Measurements from ENCODE around the gene KCNIP1.
"Not testable (repeated sequence)": the region's sequence is repeated elsewhere in the genome, so short reads cannot be mapped to it uniquely, and the experiment has no call there.

Gene KCNIP1

GRCh38 chr5:170545811-170546210 is 42.0 kb downstream of the KCNIP1 start:
- Mint-ChIP-seq H3K9me3 (peaks cover 12% of the 10 kb centered on the region), H3K4me1 (peaks cover 25% of the 10 kb centered on the region), H3K36me3 (ENCODE audit: low read depth) (peaks cover 8% of the 10 kb centered on the region), H3K27ac (peak overlapping the region; percentile 11 to 83 (median 72)), H3K27me3 (ENCODE audit: low read depth) (peaks cover 3% of the 10 kb centered on the region), H3K4me3 (no peak overlapping the region)
- TF ChIP-seq CTCF (IDR thresholded peaks at IDR 0.05; ENCODE audit: unreplicated experiment in 3 of 3), result no peak

GRCh38 chr5:170546282-170546681 is 42.5 kb downstream of the KCNIP1 start:
- Mint-ChIP-seq H3K36me3 (ENCODE audit: low read depth) (peaks cover 8% of the 10 kb centered on the region), H3K27me3 (ENCODE audit: low read depth) (peaks cover 3% of the 10 kb centered on the region), H3K4me1 (peaks cover 25% of the 10 kb centered on the region), H3K9me3 (peaks cover 12% of the 10 kb centered on the region), H3K4me3 (no peak overlapping the region), H3K27ac (peak overlapping the region in 2 of 3 experiments; percentile 72 to 83)
- no peak for TF ChIP-seq CTCF (IDR thresholded peaks at IDR 0.05; ENCODE audit: unreplicated experiment in 3 of 3)

- not testable (repeated sequence) for H3K27me3 Mint-ChIP-seq (ENCODE audit: low read depth); H3K27ac Mint-ChIP-seq; H3K9me3 Mint-ChIP-seq; H3K4me3 Mint-ChIP-seq; H3K36me3 Mint-ChIP-seq (ENCODE audit: low read depth)
- peaks cover 22% of the 10 kb centered on the region for H3K4me1 Mint-ChIP-seq
Measured at GRCh38 chr5:170550382-170550781, 46.6 kb downstream of the KCNIP1 start.

DNA sequence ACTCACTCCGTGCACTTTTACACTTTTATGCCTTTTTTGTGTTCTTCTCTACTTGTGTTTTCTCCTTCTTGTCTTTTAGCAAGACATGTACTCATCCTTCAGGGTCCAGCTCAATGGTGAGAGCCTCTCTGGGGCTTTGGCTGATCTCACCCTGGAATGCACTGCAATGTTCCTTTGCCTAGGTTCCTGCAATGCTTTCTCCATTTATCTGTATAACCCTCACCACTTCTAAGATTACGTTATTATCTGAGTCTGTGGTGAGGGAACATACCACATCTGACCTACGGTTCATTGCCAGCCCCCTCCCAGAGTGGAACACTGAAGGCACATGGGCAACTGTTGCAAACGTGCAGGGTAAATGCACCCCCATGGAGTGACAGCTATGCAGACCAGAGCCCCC is 47.3 kb downstream of the KCNIP1 start:
- Mint-ChIP-seq H3K27me3 (ENCODE audit: low read depth) (peaks cover 13% of the 10 kb centered on the region), H3K4me1 (peaks cover 16% of the 10 kb centered on the region), H3K27ac (no peak overlapping the region), H3K9me3 (no peaks in the 10 kb centered on the region), H3K36me3 (ENCODE audit: low read depth) (no peaks in the 10 kb centered on the region), H3K4me3 (no peak overlapping the region)
- no peak for TF ChIP-seq CTCF (IDR thresholded peaks at IDR 0.05; ENCODE audit: unreplicated experiment in 3 of 3)

GRCh38 chr5:170551622-170552021 is 47.8 kb downstream of the KCNIP1 start:
- no peak overlapping the region for H3K4me3 Mint-ChIP-seq
- no peaks in the 10 kb centered on the region for H3K9me3 Mint-ChIP-seq

GRCh38 chr5:170552621-170553115 is 48.8 kb downstream of the KCNIP1 start:
- Mint-ChIP-seq H3K36me3 (ENCODE audit: low read depth) (no peaks in the 10 kb centered on the region), H3K27me3 (ENCODE audit: low read depth) (peaks cover 17% of the 10 kb centered on the region), H3K27ac (no peak overlapping the region), H3K9me3 (no peaks in the 10 kb centered on the region), H3K4me1 (peaks cover 11% of the 10 kb centered on the region), H3K4me3 (peak overlapping the region in 2 of 3 experiments; percentile 10 to 42)
- no peak for TF ChIP-seq CTCF (IDR thresholded peaks at IDR 0.05; ENCODE audit: unreplicated experiment in 3 of 3)

More at GRCh38 chr5:170551622-170552021, 47.8 kb downstream of the KCNIP1 start:
- Mint-ChIP-seq H3K27ac (no peak overlapping the region), H3K36me3 (ENCODE audit: low read depth) (no peaks in the 10 kb centered on the region), H3K27me3 (ENCODE audit: low read depth) (peaks cover 13% of the 10 kb centered on the region), H3K4me1 (peaks cover 16% of the 10 kb centered on the region)
- TF ChIP-seq CTCF (IDR thresholded peaks at IDR 0.05; ENCODE audit: unreplicated experiment in 3 of 3), result no peak
